Measurements from ENCODE around the gene CCDC121.

CCDC121 gene

DNA sequence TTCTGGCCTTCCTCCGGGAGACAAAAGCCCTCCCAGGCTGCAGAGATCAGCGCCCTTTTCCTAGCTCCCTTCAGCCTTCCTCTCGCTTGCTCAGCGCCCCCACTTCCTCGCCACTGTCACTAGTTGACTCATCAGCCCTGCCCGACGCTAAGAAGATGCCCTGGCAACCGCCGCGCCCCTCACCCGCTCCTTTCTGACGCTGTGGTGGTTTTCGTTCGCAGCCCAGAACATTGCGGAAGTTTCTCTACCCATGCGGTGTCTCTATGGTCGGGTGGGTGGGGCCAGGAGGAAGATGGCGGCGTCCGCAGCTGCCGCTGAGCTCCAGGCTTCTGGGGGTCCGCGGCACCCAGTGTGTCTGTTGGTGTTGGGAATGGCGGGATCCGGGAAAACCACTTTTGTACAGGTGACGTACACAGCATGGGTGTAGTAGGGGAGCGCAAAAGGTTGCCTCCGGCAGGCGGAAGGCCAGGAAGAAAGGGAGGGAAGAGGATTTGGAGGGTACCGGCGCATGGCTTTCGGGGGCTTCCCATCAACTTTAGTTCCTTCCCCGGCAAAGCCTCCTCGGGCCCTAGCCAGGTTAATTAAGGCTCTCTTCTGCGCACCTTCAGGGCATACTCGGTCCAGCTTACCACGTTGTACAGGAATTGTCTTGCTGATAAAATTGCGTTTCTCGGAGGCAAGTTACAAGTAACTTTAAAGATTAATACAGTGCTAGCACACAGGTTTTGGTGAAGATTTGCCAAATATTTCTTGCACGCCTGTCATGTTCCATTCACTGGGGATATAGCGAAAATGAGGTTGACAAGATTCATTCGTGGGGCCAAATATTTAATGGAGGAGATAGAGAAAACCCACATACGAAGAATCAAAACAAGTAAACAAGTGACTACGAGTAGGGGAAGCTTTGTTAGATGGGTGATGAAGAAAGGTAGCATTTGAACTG lies at the start of gene CCDC121, which contains the start of gene GPN1:
CCDC121 (minus strand) TSS at position 246 of the 943 bp plus-strand sequence. CDS start 1,213 bp downstream, outside the sequence.
GPN1 (plus strand) TSS at position 284 of the 943 bp plus-strand sequence; CDS start at position 293, 9 bp downstream.
- peak; percentile 95 for DNase-seq (ENCODE audit: low read depth)
- peaks cover 45% of the 10 kb centered on the region for H3K36me3 ChIP-seq (ENCODE audit: control insufficient read depth, insufficient read depth, low read length, severe bottlenecking)
- H3K4me3 ChIP-seq (ENCODE audit: low read length): peak within 1 kb of the TSS; percentile 100

DNA sequence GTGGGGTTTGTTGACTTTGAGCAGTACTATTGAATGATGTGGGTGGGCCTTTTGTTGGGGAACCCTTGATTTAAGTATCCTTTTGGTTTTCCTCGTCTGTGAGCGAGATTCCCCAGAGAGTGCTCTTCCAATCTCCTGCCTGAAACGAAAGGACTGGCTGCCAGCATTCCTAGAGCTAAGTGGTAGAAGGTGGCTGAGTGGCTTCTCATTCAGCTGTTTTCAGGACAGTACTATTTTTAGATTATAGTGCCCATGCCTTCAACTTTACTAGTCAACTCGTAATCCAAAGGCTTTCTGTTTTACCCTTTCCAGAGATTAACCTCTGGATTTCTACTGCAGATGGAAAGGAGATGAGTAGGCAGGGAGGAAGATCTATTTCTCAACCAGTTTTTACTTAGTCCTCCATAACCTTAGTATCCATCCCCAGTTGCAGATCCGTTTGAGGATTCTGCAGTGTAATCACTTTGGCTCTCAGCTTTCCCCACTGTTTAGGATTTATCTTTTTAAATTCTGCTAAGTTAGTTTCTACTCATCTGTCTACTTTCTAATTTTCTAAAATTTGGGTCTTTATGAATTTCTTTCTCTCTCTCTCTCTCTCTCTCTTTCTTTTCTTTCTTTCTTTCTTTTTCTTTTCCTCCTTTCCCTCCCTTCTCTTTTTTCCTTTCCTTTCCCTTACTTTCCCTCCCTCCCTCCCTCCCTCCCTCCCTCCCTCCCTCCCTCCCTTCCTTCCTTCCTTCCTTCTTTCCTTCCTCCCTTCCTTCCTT lies 44.1 kb upstream of the CCDC121 start:
- peaks cover 73% of the 10 kb centered on the region for H3K36me3 ChIP-seq (ENCODE audit: control insufficient read depth, insufficient read depth, low read length, severe bottlenecking)

More for the DNA sequence above, at the start of gene CCDC121, which contains the start of gene GPN1:
- H3K9ac ChIP-seq (ENCODE audit: low read length): peak within 1 kb of the TSS; percentile 98
- peaks cover 10% of the 10 kb centered on the region for H3K4me1 ChIP-seq (ENCODE audit: control insufficient read depth, insufficient read depth, low read length)
- H3K27me3 ChIP-seq (replicated peaks; ENCODE audit: control insufficient read depth, insufficient read depth, low read length): no peaks in the 10 kb centered on the region
- H3K9me3 ChIP-seq (ENCODE audit: control insufficient read depth, low read length): no peaks in the 10 kb centered on the region

DNA sequence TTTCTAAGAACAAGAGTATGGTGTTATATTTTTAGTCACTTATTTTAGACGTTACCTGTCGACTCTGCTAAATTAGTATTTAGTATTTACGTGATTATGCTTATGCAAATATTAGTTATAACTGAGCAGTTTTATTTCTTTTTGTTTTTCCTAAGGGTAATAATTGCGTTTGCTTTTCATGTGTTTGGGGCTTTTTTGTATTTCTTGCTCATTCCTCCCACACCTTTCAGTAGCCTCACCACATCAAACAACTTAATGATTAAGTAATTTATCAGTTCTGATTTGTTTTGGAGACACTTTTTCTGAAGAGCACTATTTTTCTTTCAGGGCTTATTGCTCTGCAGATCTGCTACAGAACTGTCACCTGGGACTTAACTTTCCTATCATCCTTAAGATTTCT lies 42.4 kb upstream of the CCDC121 start:
- H3K27me3 ChIP-seq (replicated peaks; ENCODE audit: control insufficient read depth, insufficient read depth, low read length): no peaks in the 10 kb centered on the region
- no peak overlapping the region for H3K9ac ChIP-seq (ENCODE audit: low read length)
- H3K4me3 ChIP-seq (ENCODE audit: low read length): no peak overlapping the region
- H3K9me3 ChIP-seq (ENCODE audit: control insufficient read depth, low read length): no peaks in the 10 kb centered on the region
- peaks cover 67% of the 10 kb centered on the region for H3K36me3 ChIP-seq (ENCODE audit: control insufficient read depth, insufficient read depth, low read length, severe bottlenecking)
- DNase-seq (ENCODE audit: low read depth): no peak
- H3K4me1 ChIP-seq (ENCODE audit: control insufficient read depth, insufficient read depth, low read length): no peaks in the 10 kb centered on the region

More for the DNA sequence above, 44.1 kb upstream of the CCDC121 start:
- no peaks in the 10 kb centered on the region for H3K9me3 ChIP-seq (ENCODE audit: control insufficient read depth, low read length)
- H3K27me3 ChIP-seq (replicated peaks; ENCODE audit: control insufficient read depth, insufficient read depth, low read length): no peaks in the 10 kb centered on the region
- no peak overlapping the region for H3K4me3 ChIP-seq (ENCODE audit: low read length)
- H3K9ac ChIP-seq (ENCODE audit: low read length): no peak overlapping the region
- H3K4me1 ChIP-seq (ENCODE audit: control insufficient read depth, insufficient read depth, low read length): no peaks in the 10 kb centered on the region
- no peak for DNase-seq (ENCODE audit: low read depth)

- H3K4me3 ChIP-seq (ENCODE audit: low read length): no peak overlapping the region
These were observed 38.6 kb upstream of the CCDC121 start for GRCh38 chr2:27667446-27667845.

DNA sequence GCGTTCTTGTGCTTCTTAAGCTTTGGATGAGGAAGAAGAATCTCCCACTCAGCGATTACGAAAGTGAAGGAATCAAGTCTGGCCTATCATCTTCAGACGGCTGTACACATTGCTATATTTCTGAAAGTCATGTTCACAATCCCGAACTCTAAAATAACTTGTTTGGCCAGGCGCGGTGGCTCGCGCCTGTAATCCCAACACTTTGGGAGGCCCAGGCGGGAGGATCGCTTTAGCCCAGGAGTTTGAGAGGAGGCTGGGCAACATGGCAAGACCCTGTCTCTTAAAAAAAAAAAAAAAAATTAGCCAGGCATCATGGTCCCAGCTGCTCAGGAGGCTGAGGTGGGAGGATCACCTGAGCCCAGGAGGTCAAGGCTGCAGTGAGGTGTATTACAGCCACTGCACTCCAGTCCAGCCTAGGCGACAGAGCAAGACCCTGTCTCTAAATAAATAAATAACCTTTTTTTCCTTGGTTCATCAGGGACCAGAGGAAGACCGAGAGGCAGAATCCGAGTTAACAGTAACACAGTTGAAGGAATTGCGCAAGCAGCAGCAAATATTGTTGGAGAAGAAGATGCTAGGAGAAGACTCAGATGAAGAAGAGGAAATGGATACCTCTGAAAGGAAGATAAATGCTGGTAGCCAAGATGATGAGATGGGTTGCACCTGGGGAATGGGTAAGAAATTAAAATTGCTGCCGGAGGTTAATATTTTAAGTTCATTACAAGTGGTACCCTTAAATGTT lies 36.0 kb upstream of the CCDC121 start:
- H3K9me3 ChIP-seq (ENCODE audit: control insufficient read depth, low read length): no peaks in the 10 kb centered on the region
- H3K36me3 ChIP-seq (ENCODE audit: control insufficient read depth, insufficient read depth, low read length, severe bottlenecking): peaks cover 50% of the 10 kb centered on the region
- H3K27me3 ChIP-seq (replicated peaks; ENCODE audit: control insufficient read depth, insufficient read depth, low read length): no peaks in the 10 kb centered on the region

More at GRCh38 chr2:27667446-27667845, 38.6 kb upstream of the CCDC121 start:
- no peaks in the 10 kb centered on the region for H3K9me3 ChIP-seq (ENCODE audit: control insufficient read depth, low read length)
- H3K27me3 ChIP-seq (replicated peaks; ENCODE audit: control insufficient read depth, insufficient read depth, low read length): no peaks in the 10 kb centered on the region
- DNase-seq (ENCODE audit: low read depth): no peak
- H3K9ac ChIP-seq (ENCODE audit: low read length): no peak overlapping the region
- peaks cover 19% of the 10 kb centered on the region for H3K4me1 ChIP-seq (ENCODE audit: control insufficient read depth, insufficient read depth, low read length)
- H3K36me3 ChIP-seq (ENCODE audit: control insufficient read depth, insufficient read depth, low read length, severe bottlenecking): peaks cover 42% of the 10 kb centered on the region

GRCh38 chr2:27664154-27664574 lies 35.4 kb upstream of the CCDC121 start:
- H3K36me3 ChIP-seq (ENCODE audit: control insufficient read depth, insufficient read depth, low read length, severe bottlenecking): peaks cover 50% of the 10 kb centered on the region
- no peaks in the 10 kb centered on the region for H3K27me3 ChIP-seq (replicated peaks; ENCODE audit: control insufficient read depth, insufficient read depth, low read length)
- H3K9me3 ChIP-seq (ENCODE audit: control insufficient read depth, low read length): no peaks in the 10 kb centered on the region
- DNase-seq (ENCODE audit: low read depth): no peak
- H3K4me1 ChIP-seq (ENCODE audit: control insufficient read depth, insufficient read depth, low read length): peaks cover 29% of the 10 kb centered on the region
- peak overlapping the region; percentile 92 for H3K9ac ChIP-seq (ENCODE audit: low read length)
- peak overlapping the region; percentile 91 for H3K4me3 ChIP-seq (ENCODE audit: low read length)

More for the DNA sequence above, 36.0 kb upstream of the CCDC121 start:
- H3K4me3 ChIP-seq (ENCODE audit: low read length): peak overlapping the region; percentile 91
- peak overlapping the region; percentile 92 for H3K9ac ChIP-seq (ENCODE audit: low read length)
- H3K4me1 ChIP-seq (ENCODE audit: control insufficient read depth, insufficient read depth, low read length): peaks cover 28% of the 10 kb centered on the region
- DNase-seq (ENCODE audit: low read depth): peak; percentile 12

DNA sequence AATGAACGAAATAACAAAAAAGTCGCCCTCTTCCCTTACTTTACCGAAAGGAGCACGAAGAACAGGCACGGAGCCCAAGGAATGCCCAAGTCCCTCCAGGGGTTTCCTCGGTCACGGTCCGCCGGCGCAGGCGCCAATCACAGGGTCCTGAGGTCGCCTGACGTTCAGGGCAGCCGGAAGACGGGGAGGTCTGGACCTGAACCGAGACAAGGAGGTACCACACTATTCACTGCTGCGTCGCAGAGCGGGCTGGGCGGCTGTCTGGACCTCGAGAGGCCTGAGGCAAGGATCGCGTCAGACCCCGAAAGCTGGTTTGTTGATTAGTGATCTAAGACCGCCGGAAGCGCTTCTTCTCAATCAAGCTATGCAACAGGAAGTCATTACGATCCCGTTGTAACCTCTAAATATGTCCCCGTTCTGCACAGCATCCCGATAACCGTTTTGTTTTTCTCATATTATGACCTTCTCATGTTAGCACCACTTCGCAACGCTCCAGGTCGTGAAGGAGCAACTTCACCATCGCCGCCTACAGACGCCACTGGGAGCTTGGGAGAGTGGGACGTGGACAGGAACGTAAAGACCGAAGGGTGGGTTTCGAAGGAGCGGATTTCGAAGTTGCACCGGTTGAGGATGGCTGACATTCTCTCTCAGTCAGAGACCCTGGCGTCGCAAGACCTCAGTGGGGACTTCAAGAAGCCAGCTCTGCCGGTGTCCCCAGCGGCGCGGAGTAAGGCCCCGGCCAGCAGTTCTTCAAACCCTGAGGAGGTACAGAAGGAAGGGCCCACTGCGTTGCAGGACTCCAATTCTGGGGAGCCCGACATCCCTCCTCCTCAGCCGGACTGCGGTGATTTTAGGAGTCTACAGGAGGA lies 34.7 kb upstream of the CCDC121 start, which contains the start of the genes SLC4A1AP and SUPT7L:
SLC4A1AP (plus strand) TSS at position 605 of the 869 bp plus-strand sequence; CDS start at position 631, 26 bp downstream.
SUPT7L (minus strand) TSS at position 330 of the 869 bp plus-strand sequence. CDS start 1,422 bp downstream, outside the sequence.
- Histone ChIP-seq H3K36me3 (ENCODE audit: control insufficient read depth, insufficient read depth, low read length, severe bottlenecking) (peaks cover 50% of the 10 kb centered on the region), H3K27me3 (replicated peaks; ENCODE audit: control insufficient read depth, insufficient read depth, low read length) (no peaks in the 10 kb centered on the region), H3K9me3 (ENCODE audit: control insufficient read depth, low read length) (no peaks in the 10 kb centered on the region), H3K4me1 (ENCODE audit: control insufficient read depth, insufficient read depth, low read length) (peaks cover 32% of the 10 kb centered on the region), H3K9ac (ENCODE audit: low read length) (peak within 1 kb of the TSS; percentile 92), H3K4me3 (ENCODE audit: low read length) (peak within 1 kb of the TSS; percentile 91)
- DNase-seq (ENCODE audit: low read depth): peak; percentile 94

DNA sequence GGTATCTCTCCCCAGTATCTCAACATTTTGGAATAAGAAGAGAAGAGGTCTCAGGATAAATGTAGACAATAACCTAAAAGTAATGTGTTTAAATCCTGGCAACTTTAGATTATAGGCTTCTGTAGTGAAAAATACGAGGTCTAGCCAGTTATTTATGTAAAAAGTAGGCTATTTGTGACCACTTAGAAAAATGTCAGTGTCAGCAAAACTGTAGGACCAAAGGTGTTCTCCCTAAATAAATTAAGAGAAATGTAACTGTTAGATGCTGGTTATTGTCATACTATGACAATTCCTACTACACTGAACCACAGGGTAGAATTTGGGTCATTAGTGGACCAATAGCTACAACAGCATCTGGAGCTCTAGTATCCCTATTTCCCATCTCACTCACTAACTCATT lies 32.6 kb upstream of the CCDC121 start:
- Histone ChIP-seq H3K9ac (ENCODE audit: low read length) (no peak overlapping the region), H3K4me3 (ENCODE audit: low read length) (no peak overlapping the region), H3K27me3 (replicated peaks; ENCODE audit: control insufficient read depth, insufficient read depth, low read length) (no peaks in the 10 kb centered on the region), H3K4me1 (ENCODE audit: control insufficient read depth, insufficient read depth, low read length) (peaks cover 32% of the 10 kb centered on the region), H3K9me3 (ENCODE audit: control insufficient read depth, low read length) (no peaks in the 10 kb centered on the region), H3K36me3 (ENCODE audit: control insufficient read depth, insufficient read depth, low read length, severe bottlenecking) (peaks cover 56% of the 10 kb centered on the region)
- DNase-seq (ENCODE audit: low read depth): no peak

DNA sequence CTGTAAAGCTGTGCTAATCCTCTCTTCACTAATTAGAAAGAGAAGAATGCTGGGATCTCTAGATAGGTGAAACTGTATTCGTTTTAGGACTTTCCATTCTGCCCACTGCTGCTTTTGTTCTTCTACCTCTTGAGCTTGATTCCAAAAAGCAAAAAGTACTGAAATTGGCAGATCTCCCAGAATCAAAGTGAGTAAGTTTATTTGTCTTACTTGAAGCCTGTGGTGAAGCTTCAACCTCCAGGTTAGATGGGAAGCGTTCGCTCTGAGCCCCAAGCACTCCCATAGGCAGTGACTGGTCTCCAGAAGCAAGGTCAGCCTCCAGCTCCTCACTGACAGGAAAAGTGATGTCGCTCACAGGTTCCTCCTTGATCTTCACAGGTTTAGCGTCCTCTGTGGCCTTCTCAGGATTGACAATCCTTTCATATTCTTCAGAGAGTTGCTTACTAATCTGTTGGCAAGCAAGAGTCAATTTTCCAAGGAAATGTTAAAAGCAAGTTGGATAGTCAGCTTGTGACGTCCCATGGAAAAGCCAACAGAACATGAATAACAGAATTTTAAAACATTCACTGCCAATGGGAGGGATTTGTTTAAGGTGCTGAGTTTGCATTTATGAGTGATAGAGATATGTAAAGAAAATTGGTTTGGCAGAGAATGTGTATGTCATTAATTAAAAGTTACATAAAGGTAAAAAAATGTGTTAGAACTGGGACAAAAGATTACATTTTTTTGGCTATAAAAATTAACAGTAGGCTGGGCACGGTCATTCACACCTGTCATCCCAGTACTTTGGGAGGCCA lies 26.5 kb upstream of the CCDC121 start:
- peak; percentile 41 for DNase-seq (ENCODE audit: low read depth)
- Histone ChIP-seq H3K27me3 (replicated peaks; ENCODE audit: control insufficient read depth, insufficient read depth, low read length) (no peaks in the 10 kb centered on the region), H3K9ac (ENCODE audit: low read length) (no peak overlapping the region), H3K4me1 (ENCODE audit: control insufficient read depth, insufficient read depth, low read length) (peaks cover 7% of the 10 kb centered on the region), H3K9me3 (ENCODE audit: control insufficient read depth, low read length) (no peaks in the 10 kb centered on the region), H3K36me3 (ENCODE audit: control insufficient read depth, insufficient read depth, low read length, severe bottlenecking) (peaks cover 96% of the 10 kb centered on the region), H3K4me3 (ENCODE audit: low read length) (no peak overlapping the region)

All from adipocyte (in vitro differentiated cells).